Activated CD8-positive, alpha-beta memory T cell treated with anti-CD3 and anti-CD28 coated beads, Interleukin-2, amount 50 U/mL, for 4 hours (primary cell): ENCODE measurements around the gene SELPLG.
"Not testable (repeated sequence)": the region's sequence is repeated elsewhere in the genome, so short reads cannot be mapped to it uniquely, and the experiment has no call there.

ENCODE experiments used
- DNase-seq: peaks from one replicate; pipeline ENCODE4 v3.0.0-alpha.2; 2020

Gene SELPLG

DNA sequence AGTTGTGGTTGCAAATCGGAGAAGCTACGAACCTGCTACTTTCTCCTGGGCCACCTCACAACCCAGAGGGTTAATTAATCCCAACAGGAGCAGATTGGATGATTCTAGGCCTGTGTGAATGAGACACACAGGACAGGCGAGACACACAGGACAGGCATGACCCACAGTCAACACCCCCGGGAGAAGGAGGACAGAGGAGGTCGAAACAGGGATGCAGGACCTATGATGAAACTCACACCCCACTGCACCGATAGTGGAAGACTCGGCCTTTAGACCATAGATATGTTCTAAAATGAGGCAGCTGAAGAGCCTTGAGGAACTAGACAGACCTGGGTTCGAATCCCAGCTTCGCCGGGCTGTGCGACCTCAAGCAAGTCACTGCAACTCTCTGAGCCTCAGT lies 47.4 kb downstream of the SELPLG start:
- DNase-seq: no peak

DNA sequence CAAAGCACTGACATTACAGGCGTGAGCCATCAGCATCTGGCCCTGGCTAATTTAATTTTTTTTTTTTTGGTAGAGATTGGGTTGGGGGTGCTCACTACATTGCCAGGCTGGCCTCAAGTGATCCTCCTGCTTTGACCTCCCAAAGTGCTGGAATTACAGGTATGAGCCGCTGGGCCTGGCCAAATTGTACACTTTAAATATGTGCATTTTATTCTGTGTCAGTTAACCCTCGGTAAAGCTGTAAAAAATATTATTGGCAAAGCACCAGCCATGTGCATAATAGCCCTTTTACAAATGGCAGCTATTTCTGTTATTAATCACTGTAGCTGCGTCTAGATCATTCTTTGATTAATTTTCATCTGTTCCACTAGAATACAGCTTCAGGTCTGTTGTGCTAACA lies 47.8 kb downstream of the SELPLG start:
- no peak for DNase-seq

DNA sequence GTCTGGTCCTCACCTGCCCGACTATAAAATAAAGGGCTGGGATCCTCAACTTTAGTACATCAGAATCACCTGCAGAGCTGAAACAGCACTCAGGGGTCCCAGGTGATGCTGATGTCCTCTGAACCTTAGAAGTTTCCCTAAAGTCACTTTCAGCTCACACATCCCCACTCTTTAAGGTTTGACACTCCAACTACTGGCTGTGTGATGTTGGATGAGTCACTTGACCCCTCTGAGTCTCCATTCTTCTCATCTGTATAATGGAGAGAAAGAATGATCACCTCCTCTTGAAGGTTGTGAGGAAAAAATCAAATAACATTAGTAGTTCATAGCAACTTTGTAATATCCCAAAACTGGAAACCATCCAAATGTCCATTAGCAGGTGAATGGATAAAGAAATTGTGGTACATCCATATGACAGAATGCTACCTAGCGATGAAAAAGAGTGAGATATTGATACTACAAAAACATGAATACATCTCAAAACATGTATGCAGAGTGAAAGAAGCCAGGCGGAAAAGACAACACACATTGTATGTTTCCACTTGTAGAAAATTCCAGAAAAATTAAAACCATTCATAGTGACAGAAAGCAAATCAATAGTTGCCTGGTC lies 49.1 kb downstream of the SELPLG start:
- no peak for DNase-seq

DNA sequence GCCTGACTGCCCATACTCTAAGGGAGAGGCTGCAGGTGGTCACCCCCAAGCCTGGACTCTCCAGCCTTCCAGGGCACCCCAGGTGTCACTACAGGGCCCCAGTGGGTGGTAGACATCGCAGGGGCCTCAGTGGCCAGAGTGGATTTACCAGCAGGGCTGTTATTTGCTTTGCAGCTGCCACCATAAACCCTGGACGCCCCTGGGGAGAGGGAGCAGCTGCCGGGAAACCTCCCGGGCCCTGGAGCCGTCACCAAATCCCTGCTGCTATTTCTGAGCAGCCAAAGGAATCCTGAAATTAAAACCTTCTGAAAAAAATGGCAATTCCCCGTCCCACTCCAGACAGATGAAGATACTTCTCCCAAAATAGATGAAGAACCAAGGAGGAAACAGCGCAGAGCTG lies 49.7 kb downstream of the SELPLG start:
- no peak for DNase-seq

DNA sequence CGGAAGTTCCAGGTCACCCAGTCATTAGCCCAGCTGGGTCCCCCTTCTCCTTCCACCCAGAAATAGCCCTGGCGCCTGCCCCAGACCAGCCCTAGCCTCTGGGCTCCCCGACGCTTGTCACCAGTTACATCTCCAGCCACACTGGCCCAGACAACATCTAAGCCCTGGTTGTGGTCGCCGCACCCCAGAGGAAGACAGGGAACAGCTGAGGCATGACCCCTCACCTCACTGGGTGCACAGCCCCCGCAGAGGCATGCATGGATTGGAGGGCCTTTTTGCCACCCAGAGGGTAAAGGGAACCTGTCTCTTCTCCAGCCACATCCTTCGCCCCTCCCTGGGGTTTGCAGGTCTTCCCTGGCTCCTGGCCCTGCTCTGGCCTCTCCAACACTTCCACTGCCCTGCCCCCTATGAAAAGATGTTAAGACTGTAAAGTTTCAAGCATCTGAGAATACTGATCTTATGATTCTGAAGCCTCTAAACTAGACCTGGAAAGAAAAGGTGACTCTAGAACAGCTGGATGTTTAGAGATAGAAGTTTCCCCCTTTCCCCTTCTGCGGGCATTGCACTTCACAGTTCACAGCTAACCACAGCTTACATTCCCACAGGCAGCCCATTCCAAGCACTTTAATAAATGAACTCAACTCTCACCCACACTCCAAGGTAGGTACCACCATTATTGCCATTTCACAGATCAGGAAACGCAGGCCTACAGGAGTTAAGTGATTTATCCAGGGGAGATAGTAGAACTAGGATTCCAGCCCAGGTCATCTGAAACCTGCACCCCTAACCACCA lies 50.5 kb downstream of the SELPLG start:
- no peak for DNase-seq

DNA sequence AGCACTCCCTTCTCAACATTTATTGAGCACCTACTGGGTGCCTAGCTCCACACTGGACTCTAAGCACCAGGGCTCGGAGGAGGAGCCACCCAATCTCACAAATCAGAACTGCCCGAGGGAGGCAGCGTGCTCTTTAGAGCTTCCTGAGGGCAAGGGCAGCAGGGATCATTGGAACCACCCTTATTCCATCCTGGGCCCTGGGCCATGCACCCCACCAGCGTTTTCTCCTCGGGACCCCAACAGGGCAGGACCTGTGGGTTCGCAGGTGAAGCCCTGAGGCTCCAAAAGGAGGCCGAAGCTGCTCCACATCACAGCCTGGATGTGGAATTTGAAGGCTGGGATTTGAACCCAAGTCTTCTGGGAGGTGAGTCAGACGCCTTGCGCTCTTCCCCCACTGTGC lies 51.2 kb downstream of the SELPLG start:
- no peak for DNase-seq

DNA sequence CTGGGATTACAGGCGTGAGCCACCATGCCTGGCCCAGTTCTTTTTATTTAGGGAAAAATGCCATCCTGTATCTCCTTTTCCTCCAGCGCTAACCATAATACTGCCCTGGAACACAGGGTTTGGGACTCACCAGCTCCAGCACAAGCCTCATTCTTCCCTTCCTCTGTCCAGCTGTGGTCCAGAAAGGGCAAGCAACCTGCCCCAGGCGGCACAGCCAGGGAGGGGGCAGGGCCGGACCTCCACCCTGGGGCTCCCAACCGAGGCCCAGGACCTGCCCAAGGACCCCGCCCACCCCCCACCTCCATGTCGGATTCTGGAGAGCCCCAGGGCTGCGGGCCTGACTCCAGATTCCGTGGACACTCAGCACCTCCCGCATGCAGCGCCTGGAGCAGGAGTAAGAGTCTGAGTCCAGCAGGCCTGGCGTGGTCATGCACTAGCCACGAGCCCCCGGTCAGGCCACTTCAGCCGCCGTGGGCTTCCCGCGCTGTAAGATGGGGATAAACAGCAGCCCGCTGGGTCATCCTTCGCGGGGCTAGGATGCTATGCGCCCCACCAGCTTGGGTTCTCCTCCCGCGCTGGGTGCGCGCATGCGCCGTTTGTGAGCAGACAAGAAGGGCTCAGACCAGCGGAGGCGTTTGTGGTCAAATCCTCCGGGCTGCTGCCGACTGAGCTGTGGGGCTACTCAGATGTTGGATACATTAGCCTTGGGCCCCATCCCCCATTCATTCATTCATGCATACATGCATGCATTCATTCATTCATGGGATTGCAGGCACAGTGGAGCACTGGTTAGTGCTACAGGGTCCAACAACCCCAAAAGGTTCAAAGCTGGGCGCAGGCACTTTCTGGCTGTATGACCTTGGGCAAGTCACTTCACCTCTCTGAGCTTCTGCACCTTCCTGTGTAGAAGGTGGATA lies 52.1 kb downstream of the SELPLG start:
- no peak for DNase-seq

DNA sequence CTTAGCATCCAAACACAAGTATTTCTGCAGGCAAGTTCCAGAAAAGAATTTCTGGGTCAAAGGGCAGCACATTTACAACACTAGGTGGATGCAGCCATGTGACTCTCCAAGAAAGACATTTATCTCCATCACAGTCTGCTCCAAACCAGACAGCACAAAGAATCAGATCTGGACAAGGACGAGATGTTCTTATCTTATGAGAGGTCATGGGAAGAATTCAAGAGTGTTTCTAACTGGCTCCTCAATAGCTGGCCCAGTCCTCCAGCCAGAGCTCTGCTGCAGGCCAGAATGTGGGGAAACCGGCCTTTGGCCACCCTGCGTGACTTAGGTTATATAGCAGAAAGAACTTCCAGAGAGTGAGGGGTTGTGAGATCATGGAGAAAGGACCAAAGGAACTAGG lies 53.2 kb downstream of the SELPLG start:
- DNase-seq: no peak

DNA sequence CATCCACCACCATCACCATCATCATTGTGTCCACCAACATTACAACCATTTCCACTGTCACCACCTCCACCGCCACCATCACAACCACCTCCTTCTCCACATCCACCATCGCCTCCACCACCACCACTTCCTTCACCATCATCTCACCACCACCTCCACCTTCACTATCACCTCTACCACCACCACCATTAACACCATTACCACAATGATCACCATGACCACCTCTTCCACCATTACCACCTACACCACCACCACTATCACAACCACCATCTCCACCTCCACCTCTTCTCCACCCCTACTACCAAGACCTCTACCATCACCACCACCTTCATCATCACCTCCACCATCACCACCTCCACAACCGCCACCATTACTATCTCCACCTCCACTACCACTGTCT lies 54.9 kb downstream of the SELPLG start:
- no peak for DNase-seq

DNA sequence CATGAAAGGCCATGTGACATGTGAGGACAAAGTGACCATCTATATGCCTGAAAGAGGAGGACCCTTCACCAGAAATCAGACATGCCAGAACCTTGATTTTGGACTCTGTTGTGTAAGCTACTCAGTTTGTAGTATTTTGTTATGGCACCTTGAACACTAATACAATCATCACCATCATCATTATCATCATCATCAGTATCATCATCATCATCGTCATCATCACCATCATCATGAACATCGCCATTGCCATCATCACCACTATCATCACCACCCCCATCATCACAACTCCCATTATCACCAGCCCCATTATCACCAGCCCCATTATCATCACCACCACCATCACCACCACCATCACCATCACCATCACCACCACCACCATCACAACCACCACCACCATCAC lies 55.4 kb downstream of the SELPLG start:
- no peak for DNase-seq

DNA sequence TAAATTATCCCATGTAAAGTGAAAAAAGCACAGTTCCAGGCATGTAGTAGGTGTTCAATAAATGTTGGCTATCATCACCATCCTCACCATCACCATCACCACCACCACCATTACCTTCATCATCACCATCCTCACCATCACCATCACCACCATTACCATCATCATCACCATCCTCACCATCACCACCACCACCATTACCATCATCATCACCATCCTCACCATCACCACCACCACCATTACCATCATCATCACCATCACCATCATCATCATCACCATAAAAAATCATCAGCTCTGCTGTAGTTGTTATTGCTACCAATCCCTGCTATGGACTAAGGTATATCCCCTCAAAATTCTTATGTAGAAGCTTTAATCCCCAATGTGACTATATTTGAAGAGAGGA lies 56.2 kb downstream of the SELPLG start:
- no peak for DNase-seq

DNA sequence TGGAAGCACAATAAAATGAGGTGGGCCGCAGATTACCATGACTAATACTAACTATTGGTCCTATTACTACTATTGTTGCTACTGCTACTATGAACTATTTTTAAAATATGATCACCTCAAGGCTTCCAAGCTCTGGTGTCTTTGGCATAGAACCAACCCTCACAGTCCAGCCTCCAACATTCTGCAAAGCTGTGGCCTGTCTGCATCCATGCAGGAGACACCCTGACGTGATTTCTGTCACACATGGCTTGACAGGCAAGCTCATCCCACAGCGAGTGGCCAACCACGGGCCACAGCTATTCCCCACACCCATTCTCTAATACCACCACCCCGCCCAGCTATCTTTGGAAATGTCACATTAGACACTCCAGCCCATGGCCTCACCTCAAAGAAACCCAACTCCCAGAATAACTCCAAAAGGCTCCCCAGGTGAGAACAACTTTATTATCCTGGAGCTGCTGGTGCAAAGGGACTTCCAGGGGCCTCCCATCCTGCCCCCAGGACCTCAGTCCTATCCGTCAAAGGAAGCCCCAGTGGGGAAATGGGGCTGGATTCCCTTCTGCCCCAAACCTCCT lies 56.9 kb downstream of the SELPLG start:
- no peak for DNase-seq

DNA sequence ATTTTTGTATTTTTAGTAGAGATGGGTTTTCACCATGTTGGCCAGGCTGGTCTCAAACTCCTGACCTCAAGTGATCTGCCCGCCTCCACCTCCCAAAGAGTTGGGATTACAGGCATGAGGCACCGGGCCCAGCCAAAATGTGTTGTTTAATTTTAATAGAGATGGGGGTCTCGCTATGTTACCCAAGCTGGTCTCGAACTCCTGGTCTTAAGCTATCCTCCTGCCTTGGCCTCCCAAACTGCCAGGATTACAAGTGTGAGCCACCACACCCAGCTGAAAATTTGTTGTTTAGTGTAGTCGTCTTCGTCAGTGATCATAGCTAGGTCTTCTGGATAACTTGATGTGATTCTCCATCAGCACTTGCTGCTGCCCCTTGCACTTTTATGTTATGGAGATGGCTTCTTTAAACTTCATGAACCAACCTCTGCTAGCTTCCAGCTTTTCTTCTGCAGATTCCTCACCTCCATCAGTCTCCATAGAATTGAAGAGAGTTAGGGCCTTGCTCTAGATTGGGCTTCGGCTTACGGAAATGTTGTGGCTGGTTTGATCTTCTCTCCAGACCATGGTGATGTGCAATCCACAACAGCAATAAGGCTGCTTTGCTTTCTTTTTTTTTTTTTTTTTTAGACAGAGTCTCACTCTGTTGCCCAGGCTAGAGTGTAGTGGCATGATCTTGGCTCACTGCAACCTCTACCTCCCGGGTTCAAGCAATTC lies 58.3 kb downstream of the SELPLG start:
- no peak for DNase-seq

DNA sequence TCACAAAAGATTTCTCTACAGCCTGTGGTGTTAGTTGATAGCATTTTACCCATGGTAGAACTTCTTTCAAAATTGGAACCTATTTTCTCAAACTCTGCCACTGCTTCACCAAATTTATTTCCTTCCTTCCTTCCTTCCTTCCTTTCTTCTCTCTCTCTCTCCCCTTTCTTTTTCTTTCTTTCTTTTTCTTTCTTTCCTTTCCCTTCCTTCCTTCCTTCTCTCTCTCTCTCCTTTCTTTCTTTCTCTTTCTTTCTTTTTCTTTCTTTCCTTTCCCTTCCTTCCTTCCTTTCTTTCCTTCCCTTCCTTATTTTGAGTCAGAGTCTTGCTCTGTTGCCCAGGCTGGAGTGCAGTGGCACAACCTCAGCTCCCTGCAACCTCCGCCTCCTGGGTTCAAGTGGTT lies 59.4 kb downstream of the SELPLG start:
- DNase-seq: not testable (repeated sequence)

DNA sequence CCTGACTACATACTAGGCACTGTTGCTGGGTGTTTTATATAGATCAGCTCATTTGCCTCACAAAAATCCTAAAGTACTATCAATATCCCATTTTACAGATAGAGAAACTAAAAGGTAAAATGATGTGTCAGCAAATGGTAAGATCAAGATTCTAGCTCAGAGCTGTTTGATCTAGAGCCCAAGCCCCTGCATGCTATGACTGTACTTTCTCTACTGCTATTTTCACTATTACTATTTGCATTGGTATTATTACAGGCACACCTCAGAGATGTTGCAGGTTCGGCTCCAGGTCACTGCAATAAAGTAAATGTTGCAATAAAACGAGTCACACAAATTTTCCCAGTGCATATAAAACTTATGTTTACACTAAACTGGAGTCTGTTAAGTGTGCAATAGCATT lies 60.4 kb downstream of the SELPLG start:
- no peak for DNase-seq

DNA sequence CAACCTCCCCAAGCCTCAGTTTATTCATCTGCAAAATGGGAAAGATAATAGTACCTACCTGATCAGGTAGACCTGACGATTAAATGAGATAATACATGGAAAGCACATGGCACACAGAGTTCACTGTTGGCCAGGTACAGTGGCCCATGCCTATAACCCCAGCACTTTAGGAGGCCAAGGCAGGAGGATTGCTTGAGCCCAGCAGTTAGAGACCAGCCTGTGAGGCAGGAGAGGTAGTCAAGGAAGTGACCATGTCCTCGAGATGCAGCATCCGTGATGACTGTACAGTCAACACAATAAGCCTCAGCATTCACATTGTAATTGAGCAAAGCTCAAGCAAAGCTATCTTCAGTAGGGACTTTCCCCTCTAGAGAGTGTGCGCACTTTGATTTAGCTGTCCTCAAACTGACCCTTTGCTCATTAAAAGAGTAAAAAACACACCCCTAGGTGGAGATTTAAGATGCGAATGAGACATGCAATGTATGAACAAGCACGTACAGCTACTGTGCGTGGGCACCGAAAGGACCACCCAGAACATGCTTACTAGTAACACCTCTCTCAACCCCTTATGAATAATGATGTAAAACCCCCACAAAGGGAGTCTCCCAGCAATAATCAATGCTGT lies 61.4 kb downstream of the SELPLG start:
- no peak for DNase-seq
